HEK293 (cell line): Measurements from ENCODE around the gene GALNT10.

ENCODE experiments used
- CTCF ChIA-PET: fragments of 350-600 bp; formaldehyde crosslinking; extraction: SDS; loops from one replicate; lab custom pipeline; 2021; ENCODE audit warnings: antibody characterized with exemption; lab: Yijun Ruan, JAX
- POLR2A ChIA-PET: fragments of 300-600 bp; formaldehyde crosslinking; extraction: SDS; loops from one replicate; lab custom pipeline; 2020; ENCODE audit warnings: antibody characterized with exemption, inconsistent platforms; lab: Yijun Ruan, JAX
- H3K27ac ChIP-seq: fragments of 200-500 bp; sonication (Bioruptor generic); 2 replicates; pipeline ENCODE4 v1.5.1; 2014; ENCODE audit warnings: low read depth, low read length, control low read depth, inconsistent platforms; ENCODE audit errors: extremely low read depth
- H3K36me3 ChIP-seq, 2 experiments: fragments of 200-500 bp in 1 of 2; sonication (Bioruptor generic) in 1 of 2; 1 replicate in 1 of 2; 2 replicates in 1 of 2; pipeline ENCODE4 v1.5.1; 2014 to 2017; ENCODE audit warnings: inconsistent platforms in 2 of 2, low read length in 2 of 2; ENCODE audit not compliant: control insufficient read depth in 2 of 2, insufficient read depth in 1 of 2
- H3K4me1 ChIP-seq: fragments of 200-500 bp; sonication (Bioruptor generic); 2 replicates; pipeline ENCODE4 v1.5.1; 2014; ENCODE audit warnings: mild to moderate bottlenecking, low read length, inconsistent platforms; ENCODE audit not compliant: control insufficient read depth, insufficient read depth
- H3K4me3 ChIP-seq: 2 replicates; pipeline ENCODE4 v1.5.1; 2011; ENCODE audit warnings: low read depth, mild to moderate bottlenecking, control low read depth, low read length, moderate library complexity
- H3K9me3 ChIP-seq: fragments of 200-500 bp; sonication (Bioruptor generic); 2 replicates; pipeline ENCODE4 v1.5.1; 2014; ENCODE audit warnings: low read depth, low read length, inconsistent platforms; ENCODE audit not compliant: control insufficient read depth, insufficient read depth
- PRDM4 ChIP-seq: fragments of 450-650 bp; formaldehyde crosslinking; IDR thresholded peaks from 2 replicates; pipeline ENCODE4 v1.5.1; 2017; ENCODE audit warnings: missing biosample characterization, missing genetic modification characterization
- SCRT2 ChIP-seq: fragments of 450-650 bp; formaldehyde crosslinking; IDR thresholded peaks from 2 replicates; pipeline ENCODE4 v1.5.1; 2016; ENCODE audit warnings: missing biosample characterization, missing genetic modification characterization
- ZBTB10 ChIP-seq: fragments of 450-650 bp; formaldehyde crosslinking; IDR thresholded peaks from 2 replicates; pipeline ENCODE4 v1.5.1; 2016; ENCODE audit warnings: missing biosample characterization, missing genetic modification characterization
- ZBTB11 ChIP-seq: fragments of 450-650 bp; formaldehyde crosslinking; conservative IDR thresholded peaks from 2 replicates; pipeline ENCODE4 v1.5.1; 2016; ENCODE audit warnings: low read depth, missing biosample characterization, missing genetic modification characterization
- ZBTB26 ChIP-seq: fragments of 450-650 bp; formaldehyde crosslinking; optimal IDR thresholded peaks from 2 replicates; pipeline ENCODE3; 2016; ENCODE audit warnings: missing biosample characterization, mild to moderate bottlenecking, missing genetic modification characterization
- ZEB2 ChIP-seq: fragments of 450-650 bp; formaldehyde crosslinking; IDR thresholded peaks from 2 replicates; pipeline ENCODE4 v1.5.1; 2016; ENCODE audit warnings: missing biosample characterization, missing genetic modification characterization
- ZNF132 ChIP-seq: fragments of 450-650 bp; formaldehyde crosslinking; IDR thresholded peaks from 2 replicates; pipeline ENCODE4 v1.5.1; 2017; ENCODE audit warnings: missing biosample characterization, missing genetic modification characterization, borderline replicate concordance
- ZNF140 ChIP-seq: fragments of 450-650 bp; formaldehyde crosslinking; IDR thresholded peaks from 2 replicates; pipeline ENCODE4 v1.5.1; 2016; ENCODE audit warnings: missing biosample characterization, missing genetic modification characterization
- ZNF175 ChIP-seq: fragments of 450-650 bp; formaldehyde crosslinking; IDR thresholded peaks from 2 replicates; pipeline ENCODE4 v1.5.1; 2016; ENCODE audit warnings: missing biosample characterization, missing genetic modification characterization
- ZNF239 ChIP-seq: fragments of 450-650 bp; formaldehyde crosslinking; IDR thresholded peaks from 2 replicates; pipeline ENCODE4 v1.5.1; 2016; ENCODE audit warnings: missing biosample characterization, missing genetic modification characterization
- ZNF24 ChIP-seq: fragments of 450-650 bp; formaldehyde crosslinking; IDR thresholded peaks from 2 replicates; pipeline ENCODE4 v1.5.1; 2016; ENCODE audit warnings: missing biosample characterization, missing genetic modification characterization
- ZNF26 ChIP-seq: fragments of 450-650 bp; formaldehyde crosslinking; IDR thresholded peaks from 2 replicates; pipeline ENCODE4 v1.5.1; 2016; ENCODE audit warnings: missing biosample characterization, missing genetic modification characterization
- ZNF341 ChIP-seq: fragments of 450-650 bp; formaldehyde crosslinking; IDR thresholded peaks from 2 replicates; pipeline ENCODE4; 2016; ENCODE audit warnings: low read depth, missing biosample characterization, missing genetic modification characterization
- ZNF391 ChIP-seq: fragments of 450-650 bp; formaldehyde crosslinking; IDR thresholded peaks from 2 replicates; pipeline ENCODE4 v1.5.1; 2016; ENCODE audit warnings: low read depth, missing biosample characterization, missing genetic modification characterization, borderline replicate concordance
- ZNF501 ChIP-seq: fragments of 450-650 bp; formaldehyde crosslinking; IDR thresholded peaks from 2 replicates; pipeline ENCODE4 v1.5.1; 2016; ENCODE audit warnings: missing biosample characterization, missing genetic modification characterization
- ZNF560 ChIP-seq: fragments of 450-650 bp; formaldehyde crosslinking; IDR thresholded peaks from 2 replicates; pipeline ENCODE4 v1.5.1; 2017; ENCODE audit warnings: missing biosample characterization, missing genetic modification characterization, borderline replicate concordance
- ZNF600 ChIP-seq: fragments of 450-650 bp; formaldehyde crosslinking; IDR thresholded peaks from 2 replicates; pipeline ENCODE4 v1.5.1; 2016; ENCODE audit warnings: missing biosample characterization, missing genetic modification characterization
- ZNF677 ChIP-seq: fragments of 450-650 bp; IDR thresholded peaks from 2 replicates; pipeline ENCODE4 v1.5.0; 2018; ENCODE audit warnings: missing biosample characterization, mild to moderate bottlenecking, missing genetic modification characterization, moderate library complexity
- ZNF692 ChIP-seq: fragments of 450-650 bp; formaldehyde crosslinking; IDR thresholded peaks from 2 replicates; pipeline ENCODE4 v1.5.1; 2016; ENCODE audit warnings: missing biosample characterization, missing genetic modification characterization
- ZNF76 ChIP-seq: fragments of 450-650 bp; formaldehyde crosslinking; IDR thresholded peaks from 2 replicates; pipeline ENCODE4; 2016; ENCODE audit warnings: low read depth, missing biosample characterization, missing genetic modification characterization, borderline replicate concordance

The GALNT10 gene

GRCh38 chr5:154254896-154255295 lies 64.4 kb downstream of the GALNT10 start:
- H3K4me3 ChIP-seq: no peak overlapping the region
- no peaks in the 10 kb centered on the region for H3K4me1 ChIP-seq
- no peak overlapping the region for H3K27ac ChIP-seq
- CTCF ChIA-PET: no interaction called here
- no peak for TF ChIP-seq ZNF26
- no peak for TF ChIP-seq PRDM4
- TF ChIP-seq ZNF76 (tag by site-specific recombination): no peak
- TF ChIP-seq ZBTB10: no peak
- TF ChIP-seq, all 188 proteins: peak for 0
- POLR2A ChIA-PET: no interaction called here
- no peaks in the 10 kb centered on the region for H3K9me3 ChIP-seq
- no peaks in the 10 kb centered on the region for H3K36me3 ChIP-seq

- Histone ChIP-seq H3K9me3 (no peaks in the 10 kb centered on the region), H3K36me3 (no peaks in the 10 kb centered on the region), H3K4me3 (no peak overlapping the region), H3K4me1 (no peaks in the 10 kb centered on the region), H3K27ac (no peak overlapping the region)
- POLR2A ChIA-PET: no interaction called here
- CTCF ChIA-PET: interaction anchor here (0.7 kb wide), 1 partner anchor 58 kb away, joined by 3 read pairs; no protein-coding TSS in a partner anchor
- TF ChIP-seq ZNF501 (tag by site-specific recombination) (no peak), SCRT2 (tag by site-specific recombination) (no peak), ZNF560 (no peak), ZNF175 (tag by site-specific recombination) (no peak), ZNF132 (tag by site-specific recombination) (no peak), ZEB2 (tag by site-specific recombination) (no peak), ZNF239 (tag by site-specific recombination) (no peak), ZNF24 (tag by site-specific recombination) (no peak), ZNF692 (no peak), ZNF140 (tag by site-specific recombination) (no peak), ZNF391 (no peak), ZNF600 (tag by site-specific recombination) (no peak), ZNF677 (tag by site-specific recombination) (no peak), ZNF341 (tag by site-specific recombination) (no peak), ZBTB26 (no peak), ZBTB11 (no peak)
- TF ChIP-seq, all 188 proteins: peak for 0
Measured at GRCh38 chr5:154257046-154257445, 66.5 kb downstream of the GALNT10 start.
